Osteocyte (in vitro differentiated cells): ENCODE results near the gene B3GAT2. TPM values are rescaled to one million over a fixed set of nuclear protein-coding genes. Genes with fewer than 3 reads are reported as not detected.

ENCODE experiments used
- DNase-seq: peaks from one replicate; pipeline ENCODE4 v3.0.0; 2021; ENCODE audit warnings: mixed read lengths; ENCODE audit not compliant: unreplicated experiment; ENCODE audit errors: extremely low spot score
- H3K27ac Mint-ChIP-seq: one replicate; pipeline ENCODE4 v1.8.0; 2021; ENCODE audit warnings: mild to moderate bottlenecking, mixed read lengths; ENCODE audit not compliant: unreplicated experiment
- H3K27me3 Mint-ChIP-seq: one replicate; pipeline ENCODE4 v1.8.0; 2021; ENCODE audit warnings: mixed read lengths; ENCODE audit not compliant: unreplicated experiment
- H3K36me3 Mint-ChIP-seq: one replicate; pipeline ENCODE4 v1.8.0; 2021; ENCODE audit warnings: mixed read lengths; ENCODE audit not compliant: unreplicated experiment
- H3K4me1 Mint-ChIP-seq: one replicate; pipeline ENCODE4 v1.8.0; 2021; ENCODE audit warnings: mixed read lengths; ENCODE audit not compliant: unreplicated experiment
- H3K4me3 Mint-ChIP-seq: one replicate; pipeline ENCODE4 v1.8.0; 2021; ENCODE audit warnings: mild to moderate bottlenecking, moderate library complexity, mixed read lengths; ENCODE audit not compliant: unreplicated experiment
- H3K9me3 Mint-ChIP-seq: one replicate; pipeline ENCODE4 v1.8.0; 2021; ENCODE audit warnings: mixed read lengths; ENCODE audit not compliant: unreplicated experiment
- total RNA-seq: library from RNA; stranded (reverse); gene quantifications from 2 replicates; pipeline ENCODE4 v1.2.1, GENCODE V29; 2021
- TF ChIP-seq, protein P1 (sequence below): fragments of 200-600 bp; sonication (generic); IDR thresholded peaks from 2 replicates; pipeline ENCODE4 v1.5.0; 2021; ENCODE audit warnings: antibody characterized with exemption, mild to moderate bottlenecking, moderate library complexity

Gene B3GAT2
- total RNA-seq, 1 donor from 2014 or later, result not detected

DNA sequence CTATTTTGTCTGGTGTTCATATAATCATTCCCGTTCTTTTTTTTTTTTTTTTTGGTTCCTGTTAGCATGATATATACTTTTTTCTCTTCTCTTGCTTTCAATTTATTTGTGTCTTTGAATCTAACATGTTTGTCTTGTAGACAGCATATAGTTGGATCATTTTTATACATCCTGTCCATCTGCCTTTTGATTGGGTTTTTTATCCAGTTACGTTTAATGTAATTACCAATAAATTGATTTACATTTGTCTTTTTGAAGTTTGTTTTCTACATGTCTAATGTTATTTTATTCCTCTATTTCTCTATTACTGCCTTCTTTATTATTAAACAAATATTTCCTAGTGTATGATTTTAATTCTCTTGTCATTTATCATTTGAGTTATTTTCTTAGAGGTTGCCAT lies 84.4 kb downstream of the B3GAT2 start:
- TF ChIP-seq, protein P1, sequence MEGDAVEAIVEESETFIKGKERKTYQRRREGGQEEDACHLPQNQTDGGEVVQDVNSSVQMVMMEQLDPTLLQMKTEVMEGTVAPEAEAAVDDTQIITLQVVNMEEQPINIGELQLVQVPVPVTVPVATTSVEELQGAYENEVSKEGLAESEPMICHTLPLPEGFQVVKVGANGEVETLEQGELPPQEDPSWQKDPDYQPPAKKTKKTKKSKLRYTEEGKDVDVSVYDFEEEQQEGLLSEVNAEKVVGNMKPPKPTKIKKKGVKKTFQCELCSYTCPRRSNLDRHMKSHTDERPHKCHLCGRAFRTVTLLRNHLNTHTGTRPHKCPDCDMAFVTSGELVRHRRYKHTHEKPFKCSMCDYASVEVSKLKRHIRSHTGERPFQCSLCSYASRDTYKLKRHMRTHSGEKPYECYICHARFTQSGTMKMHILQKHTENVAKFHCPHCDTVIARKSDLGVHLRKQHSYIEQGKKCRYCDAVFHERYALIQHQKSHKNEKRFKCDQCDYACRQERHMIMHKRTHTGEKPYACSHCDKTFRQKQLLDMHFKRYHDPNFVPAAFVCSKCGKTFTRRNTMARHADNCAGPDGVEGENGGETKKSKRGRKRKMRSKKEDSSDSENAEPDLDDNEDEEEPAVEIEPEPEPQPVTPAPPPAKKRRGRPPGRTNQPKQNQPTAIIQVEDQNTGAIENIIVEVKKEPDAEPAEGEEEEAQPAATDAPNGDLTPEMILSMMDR, result no peak
- Mint-ChIP-seq H3K4me3 (no peak overlapping the region), H3K4me1 (no peaks in the 10 kb centered on the region), H3K27ac (no peak overlapping the region), H3K9me3 (peaks cover 26% of the 10 kb centered on the region), H3K36me3 (peaks cover 6% of the 10 kb centered on the region), H3K27me3 (peaks cover 12% of the 10 kb centered on the region)
- no peak for DNase-seq

DNA sequence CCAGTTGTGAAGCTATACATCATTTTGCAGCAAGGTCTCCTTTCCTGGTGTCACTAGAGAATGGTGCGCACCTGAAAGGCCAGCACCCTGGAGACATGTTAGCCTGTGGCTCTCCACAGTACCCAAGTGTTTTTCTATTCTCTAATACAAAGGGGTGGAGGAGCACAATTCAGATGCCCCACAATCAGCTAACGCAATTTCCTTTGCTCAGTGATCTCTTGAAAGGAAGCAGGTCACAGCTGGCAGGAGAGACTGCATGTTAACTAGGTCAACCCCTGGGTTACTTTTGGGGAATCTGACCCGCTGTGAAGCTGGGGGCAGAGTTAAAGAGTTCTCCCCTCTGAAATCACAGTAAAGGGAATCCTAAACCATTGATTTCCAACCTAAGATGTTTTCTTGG lies 92.5 kb downstream of the B3GAT2 start:
- H3K4me1 Mint-ChIP-seq, result no peaks in the 10 kb centered on the region
- TF ChIP-seq, protein P1, result no peak
- no peak overlapping the region for H3K27ac Mint-ChIP-seq
- DNase-seq, result no peak
- H3K36me3 Mint-ChIP-seq, result peaks cover 12% of the 10 kb centered on the region
- H3K27me3 Mint-ChIP-seq, result peaks cover 10% of the 10 kb centered on the region
- H3K4me3 Mint-ChIP-seq, result no peak overlapping the region
- H3K9me3 Mint-ChIP-seq, result no peaks in the 10 kb centered on the region

DNA sequence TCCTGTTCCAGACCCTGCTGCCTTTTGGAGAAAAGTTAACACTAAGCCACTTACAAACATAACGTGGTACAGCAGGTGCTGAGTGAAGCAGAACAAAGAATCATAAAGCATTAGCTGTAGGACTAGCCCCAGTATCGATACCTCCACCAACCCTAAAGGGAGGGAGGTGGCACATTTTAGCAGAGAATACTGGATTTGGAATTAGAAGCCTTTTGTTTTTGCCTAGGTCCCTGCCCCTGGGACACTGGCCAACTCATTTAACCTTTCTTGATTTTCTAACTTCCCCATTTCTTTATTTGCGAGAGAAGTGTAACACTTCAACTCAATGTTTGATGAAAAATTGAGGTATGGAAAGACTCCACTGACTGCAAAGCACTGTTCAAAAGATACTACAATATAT lies 93.5 kb downstream of the B3GAT2 start:
- Mint-ChIP-seq H3K4me1 (no peaks in the 10 kb centered on the region), H3K36me3 (peaks cover 12% of the 10 kb centered on the region), H3K27me3 (peaks cover 7% of the 10 kb centered on the region), H3K27ac (no peak overlapping the region), H3K9me3 (no peaks in the 10 kb centered on the region), H3K4me3 (no peak overlapping the region)
- no peak for DNase-seq
- TF ChIP-seq, protein P1, result no peak

DNA sequence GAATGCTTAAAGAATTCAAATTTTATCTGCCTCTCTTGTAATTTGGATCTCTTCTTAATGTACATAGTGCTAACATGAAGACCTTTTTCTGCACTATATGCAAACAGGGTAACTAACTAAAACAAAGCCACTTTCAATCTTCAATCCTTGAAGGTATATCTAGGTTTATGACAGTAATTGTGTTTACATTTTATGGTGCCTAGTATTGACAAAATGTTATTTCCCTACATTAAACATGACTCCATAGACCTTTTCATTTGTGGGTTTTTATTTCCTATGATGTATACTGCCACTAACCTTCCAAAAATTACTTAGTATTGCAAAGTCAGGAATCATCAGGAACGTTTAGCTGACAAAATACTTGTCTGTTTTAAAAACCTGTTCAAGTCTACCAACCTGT lies 95.9 kb downstream of the B3GAT2 start:
- DNase-seq, result no peak
- no peaks in the 10 kb centered on the region for H3K27me3 Mint-ChIP-seq
- H3K27ac Mint-ChIP-seq, result no peak overlapping the region
- TF ChIP-seq, protein P1, result no peak
- H3K4me3 Mint-ChIP-seq, result no peak overlapping the region
- no peaks in the 10 kb centered on the region for H3K4me1 Mint-ChIP-seq
- H3K9me3 Mint-ChIP-seq, result no peaks in the 10 kb centered on the region
- peaks cover 12% of the 10 kb centered on the region for H3K36me3 Mint-ChIP-seq

- H3K4me1 Mint-ChIP-seq, result no peaks in the 10 kb centered on the region
- H3K4me3 Mint-ChIP-seq, result no peak overlapping the region
- no peaks in the 10 kb centered on the region for H3K9me3 Mint-ChIP-seq
- TF ChIP-seq, protein P1, result no peak
- H3K27me3 Mint-ChIP-seq, result no peaks in the 10 kb centered on the region
- H3K27ac Mint-ChIP-seq, result no peak overlapping the region
- peaks cover 12% of the 10 kb centered on the region for H3K36me3 Mint-ChIP-seq
- DNase-seq, result no peak
Observed at GRCh38 chr6:70860045-70860444, 96.8 kb downstream of the B3GAT2 start.
